ENCODE data around the gene SPI1.

Gene SPI1

GRCh38 chr11:47350315-47350714 is 28.0 kb downstream of the SPI1 start:
- Histone ChIP-seq H3K4me3 (no peak overlapping the region), H3K27ac (no peak overlapping the region)
- no peak for DNase-seq (ENCODE audit: low spot score)
- TF ChIP-seq CTCF (IDR thresholded peaks at IDR 0.05), result no peak

- no peak for TF ChIP-seq CTCF (IDR thresholded peaks at IDR 0.05)
- Histone ChIP-seq H3K4me3 (no peak overlapping the region), H3K27ac (no peak overlapping the region)
- no peak for DNase-seq (ENCODE audit: low spot score)
These were observed 28.7 kb downstream of the SPI1 start for GRCh38 chr11:47349521-47350095.

- TF ChIP-seq CTCF (IDR thresholded peaks at IDR 0.05), result no peak
- no peak for DNase-seq (ENCODE audit: low spot score)
- Histone ChIP-seq H3K27ac (no peak overlapping the region), H3K4me3 (no peak overlapping the region)
These were observed 29.5 kb downstream of the SPI1 start for GRCh38 chr11:47348859-47349258.

GRCh38 chr11:47348131-47348802 is 30.1 kb downstream of the SPI1 start:
- Histone ChIP-seq H3K27ac (no peak overlapping the region), H3K4me3 (no peak overlapping the region)
- DNase-seq (ENCODE audit: low spot score), result no peak
- no peak for TF ChIP-seq CTCF (IDR thresholded peaks at IDR 0.05)

- DNase-seq (ENCODE audit: low spot score), result no peak
- H3K27ac ChIP-seq, result no peak overlapping the region
- TF ChIP-seq CTCF (IDR thresholded peaks at IDR 0.05), result no peak
- H3K4me3 ChIP-seq, result no peak overlapping the region
These were observed 31.2 kb downstream of the SPI1 start for GRCh38 chr11:47347137-47347536.

GRCh38 chr11:47345890-47346563 is 32.3 kb downstream of the SPI1 start:
- no peak for TF ChIP-seq CTCF (IDR thresholded peaks at IDR 0.05)
- Histone ChIP-seq H3K4me3 (no peak overlapping the region), H3K27ac (no peak overlapping the region)
- no peak for DNase-seq (ENCODE audit: low spot score)

GRCh38 chr11:47342854-47343253 is 35.5 kb downstream of the SPI1 start:
- Histone ChIP-seq H3K4me3 (no peak overlapping the region), H3K27ac (no peak overlapping the region)
- DNase-seq (ENCODE audit: low spot score), result no peak
- TF ChIP-seq CTCF (IDR thresholded peaks at IDR 0.05), result no peak

Measured in coronary artery (tissue), 2 donors.